GM23338 (cell line): Measurements from ENCODE around the gene KCNAB1.

Experiments used
- POLR2AphosphoS5 ChIP-seq: IDR thresholded peaks from 2 replicates; pipeline ENCODE4 v1.6.1; 2016; ENCODE audit warnings: antibody characterized with exemption, low read depth
- TF ChIP-seq, protein P1 (sequence below), 2 experiments: fragments of 200-600 bp in 1 of 2; sonication (generic) in 1 of 2; conservative IDR thresholded peaks; 2 replicates each; pipeline versions ENCODE4 v1.5.1 to v1.6.1; 2016 to 2017; ENCODE audit warnings: antibody characterized with exemption in 2 of 2, low read depth in 2 of 2, mild to moderate bottlenecking in 2 of 2, moderate library complexity in 1 of 2
- TF ChIP-seq, protein P2 (sequence below): IDR thresholded peaks from 2 replicates; pipeline ENCODE4 v1.6.1; 2016; ENCODE audit warnings: antibody characterized with exemption

DNA sequence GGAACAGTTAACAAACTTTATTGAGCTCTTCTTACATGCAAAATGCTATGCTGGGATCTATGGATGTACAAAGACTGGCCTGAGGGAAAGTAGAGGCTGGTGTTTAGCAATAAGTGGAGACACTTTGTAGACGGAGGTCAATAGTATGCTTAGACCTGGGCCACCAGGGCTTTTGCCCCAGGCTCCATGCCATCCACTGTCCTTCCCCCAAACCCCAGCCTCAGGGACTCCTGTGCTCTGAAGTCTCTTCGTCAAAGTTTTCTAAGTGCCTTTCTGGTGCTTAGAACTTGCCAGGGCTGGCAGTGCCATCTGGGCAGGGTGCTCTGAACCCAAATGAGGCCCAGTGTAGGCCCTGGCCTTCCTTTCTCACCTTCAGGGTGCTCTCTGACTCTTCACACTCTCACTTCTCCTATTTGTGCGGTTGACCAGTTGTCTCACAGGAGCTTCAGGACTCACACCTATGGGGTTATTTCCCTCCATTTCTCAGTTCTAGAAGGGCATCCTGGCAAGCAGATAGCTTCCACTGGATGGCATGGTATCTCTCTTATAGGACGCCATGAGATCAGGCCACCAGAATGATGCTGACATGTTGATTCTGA, 21.8 kb upstream of the KCNAB1 start:
- no peak for TF ChIP-seq POLR2AphosphoS5
- TF ChIP-seq, protein P1, sequence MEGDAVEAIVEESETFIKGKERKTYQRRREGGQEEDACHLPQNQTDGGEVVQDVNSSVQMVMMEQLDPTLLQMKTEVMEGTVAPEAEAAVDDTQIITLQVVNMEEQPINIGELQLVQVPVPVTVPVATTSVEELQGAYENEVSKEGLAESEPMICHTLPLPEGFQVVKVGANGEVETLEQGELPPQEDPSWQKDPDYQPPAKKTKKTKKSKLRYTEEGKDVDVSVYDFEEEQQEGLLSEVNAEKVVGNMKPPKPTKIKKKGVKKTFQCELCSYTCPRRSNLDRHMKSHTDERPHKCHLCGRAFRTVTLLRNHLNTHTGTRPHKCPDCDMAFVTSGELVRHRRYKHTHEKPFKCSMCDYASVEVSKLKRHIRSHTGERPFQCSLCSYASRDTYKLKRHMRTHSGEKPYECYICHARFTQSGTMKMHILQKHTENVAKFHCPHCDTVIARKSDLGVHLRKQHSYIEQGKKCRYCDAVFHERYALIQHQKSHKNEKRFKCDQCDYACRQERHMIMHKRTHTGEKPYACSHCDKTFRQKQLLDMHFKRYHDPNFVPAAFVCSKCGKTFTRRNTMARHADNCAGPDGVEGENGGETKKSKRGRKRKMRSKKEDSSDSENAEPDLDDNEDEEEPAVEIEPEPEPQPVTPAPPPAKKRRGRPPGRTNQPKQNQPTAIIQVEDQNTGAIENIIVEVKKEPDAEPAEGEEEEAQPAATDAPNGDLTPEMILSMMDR (conservative IDR thresholded peaks at IDR 0.05; ENCODE audit: low read depth in 2 of 2): no peak
- TF ChIP-seq, protein P2, sequence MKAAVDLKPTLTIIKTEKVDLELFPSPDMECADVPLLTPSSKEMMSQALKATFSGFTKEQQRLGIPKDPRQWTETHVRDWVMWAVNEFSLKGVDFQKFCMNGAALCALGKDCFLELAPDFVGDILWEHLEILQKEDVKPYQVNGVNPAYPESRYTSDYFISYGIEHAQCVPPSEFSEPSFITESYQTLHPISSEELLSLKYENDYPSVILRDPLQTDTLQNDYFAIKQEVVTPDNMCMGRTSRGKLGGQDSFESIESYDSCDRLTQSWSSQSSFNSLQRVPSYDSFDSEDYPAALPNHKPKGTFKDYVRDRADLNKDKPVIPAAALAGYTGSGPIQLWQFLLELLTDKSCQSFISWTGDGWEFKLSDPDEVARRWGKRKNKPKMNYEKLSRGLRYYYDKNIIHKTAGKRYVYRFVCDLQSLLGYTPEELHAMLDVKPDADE: no peak
